ENCODE results near the gene SLC28A1.
"Not testable (repeated sequence)": the region's sequence is repeated elsewhere in the genome, so short reads cannot be mapped to it uniquely, and the experiment has no call there.

SLC28A1 gene

GRCh38 chr15:84910928-84911623 is 26.6 kb downstream of the SLC28A1 start:
- no peak for DNase-seq (ENCODE audit: low read depth)

GRCh38 chr15:84911879-84912660 is 27.6 kb downstream of the SLC28A1 start:
- DNase-seq (ENCODE audit: low read depth) = peak; percentile 89

- no peak for DNase-seq (ENCODE audit: low read depth)
These were observed 28.9 kb downstream of the SLC28A1 start for GRCh38 chr15:84913360-84913723.

- DNase-seq (ENCODE audit: low read depth) = no peak
These were observed 29.9 kb downstream of the SLC28A1 start for GRCh38 chr15:84914351-84914750.

- peak; percentile 74 for DNase-seq (ENCODE audit: low read depth)
These were observed 30.6 kb downstream of the SLC28A1 start for GRCh38 chr15:84914909-84915605.

- no peak for DNase-seq (ENCODE audit: low read depth)
These were observed 31.1 kb downstream of the SLC28A1 start for GRCh38 chr15:84915606-84915958.

- DNase-seq (ENCODE audit: low read depth) = no peak
These were observed 33.0 kb downstream of the SLC28A1 start for GRCh38 chr15:84917452-84917851.

GRCh38 chr15:84919106-84919667 is 34.7 kb downstream of the SLC28A1 start:
- no peak for DNase-seq (ENCODE audit: low read depth)

GRCh38 chr15:84921121-84921520 is 36.7 kb downstream of the SLC28A1 start:
- DNase-seq (ENCODE audit: low read depth) = no peak

GRCh38 chr15:84922530-84922929 is 38.1 kb downstream of the SLC28A1 start:
- DNase-seq (ENCODE audit: low read depth) = no peak

GRCh38 chr15:84924077-84924731 is 39.7 kb downstream of the SLC28A1 start:
- DNase-seq (ENCODE audit: low read depth) = no peak

GRCh38 chr15:84924821-84925569 is 40.5 kb downstream of the SLC28A1 start:
- DNase-seq (ENCODE audit: low read depth) = not testable (repeated sequence)

- DNase-seq (ENCODE audit: low read depth) = no peak
These were observed 41.4 kb downstream of the SLC28A1 start for GRCh38 chr15:84925906-84926305.

GRCh38 chr15:84926491-84927230 is 42.2 kb downstream of the SLC28A1 start:
- DNase-seq (ENCODE audit: low read depth) = no peak

- no peak for DNase-seq (ENCODE audit: low read depth)
These were observed 44.3 kb downstream of the SLC28A1 start for GRCh38 chr15:84928843-84929168.

- DNase-seq (ENCODE audit: low read depth) = peak; percentile 71
These were observed 45.5 kb downstream of the SLC28A1 start for GRCh38 chr15:84929795-84930603.

- no peak for DNase-seq (ENCODE audit: low read depth)
These were observed 50.7 kb downstream of the SLC28A1 start for GRCh38 chr15:84934942-84935729.

GRCh38 chr15:84937144-84937543 is 52.7 kb downstream of the SLC28A1 start:
- DNase-seq (ENCODE audit: low read depth) = no peak

- no peak for DNase-seq (ENCODE audit: low read depth)
These were observed 54.3 kb downstream of the SLC28A1 start for GRCh38 chr15:84938726-84939125.
